ACHN (cell line): ENCODE measurements around the gene CD48.
"Not testable (repeated sequence)": the region's sequence is repeated elsewhere in the genome, so short reads cannot be mapped to it uniquely, and the experiment has no call there.

ENCODE experiments used
- DNase-seq: peaks from one replicate; pipeline ENCODE4 v3.0.0-alpha.2; 2015
- in situ Hi-C: cut with HindIII; loops from 2 replicates; pipeline ENCODE4 v1.10.0; 2017; ENCODE audit warnings: low sequenced_read_pairs, low pct_ligation_motif_present, low pct_unique_long_range_greater_than_20kb

The CD48 gene

DNA sequence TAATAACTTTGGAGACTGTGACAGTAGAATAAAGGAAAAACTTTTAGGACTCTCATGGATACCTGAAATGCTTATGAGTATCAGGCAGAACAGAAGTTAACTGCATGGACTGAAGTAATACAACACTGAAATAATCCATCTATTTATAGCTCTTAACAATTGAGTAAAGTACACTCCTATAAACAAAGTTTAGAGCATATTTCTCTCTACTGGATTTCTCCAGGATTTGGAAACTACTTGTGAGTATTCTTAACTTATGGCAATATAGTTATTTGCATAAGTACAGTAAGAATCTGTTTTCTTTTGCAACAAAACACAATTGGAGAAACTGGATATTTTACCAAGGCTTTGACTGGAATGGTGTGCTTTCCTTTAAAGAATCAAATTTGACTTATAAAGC, 9.9 kb upstream of the CD48 start:
- no peak for DNase-seq
- in situ Hi-C loops: no loop called here

DNA sequence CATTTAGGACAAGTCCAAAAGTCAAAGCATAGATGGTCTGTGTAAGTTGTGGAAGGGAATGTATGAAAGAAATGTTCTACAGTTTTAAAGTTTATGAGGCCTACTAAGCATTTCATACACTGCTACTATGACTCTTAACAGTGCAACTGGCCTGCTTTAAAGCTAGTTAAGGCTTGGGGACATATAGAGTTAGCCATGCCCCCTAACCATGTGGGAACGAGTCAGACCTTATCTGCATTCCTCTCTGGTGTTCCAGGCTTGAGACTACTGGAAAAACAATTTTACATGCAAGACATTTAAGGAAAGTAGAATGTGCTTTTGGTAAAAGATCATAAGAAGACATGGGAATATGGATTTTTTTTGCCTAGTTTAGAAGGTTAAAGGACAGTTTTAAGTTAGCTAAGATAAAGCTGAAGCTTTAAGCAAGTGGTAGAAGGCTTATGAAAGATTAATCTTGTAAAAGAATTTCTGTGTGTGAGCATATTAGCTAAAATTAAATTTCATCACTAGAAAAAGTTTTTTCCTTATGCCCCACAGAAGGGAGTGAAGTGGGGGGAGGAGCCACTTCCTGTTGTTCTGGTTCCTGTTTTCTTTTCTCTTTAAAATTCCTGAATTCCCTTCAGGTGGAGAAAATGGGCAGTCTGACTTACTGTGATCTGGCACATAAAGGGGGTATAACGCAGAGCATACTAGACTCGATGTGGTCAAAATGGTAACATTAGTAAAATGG, 8.9 kb upstream of the CD48 start:
- in situ Hi-C loops: no loop called here
- DNase-seq: no peak

DNA sequence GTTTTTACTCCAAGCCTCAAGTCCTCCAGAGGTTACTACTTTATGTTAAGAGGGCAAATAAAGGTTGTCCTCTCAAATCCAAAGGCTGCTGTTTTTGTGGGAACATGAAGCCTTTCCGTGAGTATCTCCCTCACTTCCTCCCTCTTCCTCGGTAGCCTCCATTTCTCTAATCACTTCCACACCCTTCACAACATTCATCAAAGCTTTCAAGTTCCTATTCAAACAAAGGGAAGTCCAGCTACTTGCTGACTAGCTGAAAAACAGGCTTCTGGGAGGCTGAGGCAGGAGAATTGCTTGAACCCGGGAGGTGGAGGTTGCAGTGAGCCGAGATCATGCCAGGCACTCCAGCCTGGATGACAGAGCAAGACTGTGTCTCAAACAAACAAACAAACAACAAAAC, 6.6 kb upstream of the CD48 start:
- no peak for DNase-seq
- in situ Hi-C loops: no loop called here

DNA sequence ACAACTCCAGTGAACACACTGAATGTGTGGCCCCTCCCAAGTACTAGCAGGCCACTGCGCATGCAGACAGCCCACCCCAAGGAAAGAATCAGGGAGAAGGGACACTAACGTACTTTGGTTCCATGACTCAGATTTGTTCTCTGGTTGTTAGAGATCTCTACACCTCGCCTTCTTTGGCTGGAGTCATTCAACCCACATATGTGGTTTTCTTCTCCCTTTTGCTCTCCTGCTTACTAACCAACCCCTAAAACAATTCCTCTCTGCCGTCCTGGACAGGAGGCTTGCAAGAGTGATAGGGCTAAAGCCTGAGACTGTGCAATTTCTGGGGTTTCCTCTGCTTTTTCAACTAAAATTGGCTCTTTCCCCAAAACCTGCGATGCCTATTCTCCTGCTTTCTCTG, 5.7 kb upstream of the CD48 start:
- DNase-seq: no peak

DNA sequence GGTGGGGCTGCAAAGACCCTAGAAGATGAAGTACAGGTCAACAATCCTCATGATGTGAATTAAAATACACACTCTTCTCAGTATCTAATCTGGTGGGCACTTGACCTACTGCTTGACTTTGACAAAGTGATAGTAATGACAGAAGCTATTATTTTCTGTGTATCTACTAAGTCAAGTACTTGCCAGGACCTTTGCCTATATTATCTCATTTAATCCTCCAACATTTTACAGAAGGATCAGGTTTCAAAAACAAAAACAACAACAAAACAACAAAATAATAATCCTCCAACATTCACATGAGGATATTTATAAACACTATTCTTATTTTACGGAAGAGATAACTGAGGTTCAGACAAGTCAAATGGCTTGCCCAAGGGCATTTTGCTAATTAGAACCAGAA, 4.4 kb upstream of the CD48 start:
- no peak for DNase-seq
- in situ Hi-C loops: no loop called here

More for the DNA sequence above, 5.7 kb upstream of the CD48 start:
- in situ Hi-C loops: no loop called here

DNA sequence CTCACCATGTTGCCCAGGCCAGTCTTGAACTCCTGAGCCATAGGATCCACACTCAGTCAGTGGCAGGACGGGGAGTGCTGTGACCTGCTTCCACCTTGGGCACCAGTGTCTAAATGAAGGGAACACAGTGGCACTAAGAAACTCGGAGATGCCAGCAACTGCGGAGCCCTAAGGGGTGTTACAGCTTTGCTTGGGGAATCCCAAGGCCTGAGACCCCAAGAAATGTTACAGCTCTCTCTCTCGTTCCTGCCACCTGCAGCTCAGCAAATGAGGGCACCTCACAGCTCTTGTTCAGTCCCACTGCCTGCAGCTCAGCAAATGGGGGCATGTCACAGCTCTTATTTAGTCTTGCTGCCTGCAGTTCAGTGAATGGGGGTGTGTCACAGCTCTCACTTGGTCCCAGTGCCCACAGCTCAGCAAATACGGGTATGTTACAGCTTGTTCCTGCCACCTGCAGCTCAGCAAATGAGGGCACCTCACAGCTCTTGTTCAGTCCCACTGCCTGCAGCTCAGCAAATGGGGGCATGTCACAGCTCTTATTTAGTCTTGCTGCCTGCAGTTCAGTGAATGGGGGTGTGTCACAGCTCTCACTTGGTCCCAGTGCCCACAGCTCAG, 2.5 kb upstream of the CD48 start:
- DNase-seq, in situ Hi-C loops: not testable (repeated sequence)

DNA sequence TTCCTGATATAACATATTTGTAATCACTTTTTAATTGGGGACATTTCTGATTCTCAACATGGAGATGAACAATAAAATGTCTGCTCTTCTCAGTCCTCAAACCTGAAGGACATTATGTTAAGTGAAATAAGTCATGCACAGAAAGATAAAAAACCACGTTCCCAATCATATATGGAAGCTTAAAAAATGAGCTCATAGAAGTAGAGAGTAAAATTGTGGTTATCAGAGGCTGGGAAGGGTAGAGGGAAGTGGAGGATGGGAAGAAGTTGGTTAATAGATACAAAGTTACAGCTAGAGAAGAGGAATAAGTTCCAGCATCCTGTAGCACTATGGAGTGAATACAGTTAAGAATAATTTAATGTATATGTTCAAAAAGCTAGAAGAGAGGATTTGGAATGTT, 1.5 kb upstream of the CD48 start:
- no peak for DNase-seq
- in situ Hi-C loops: no loop called here

DNA sequence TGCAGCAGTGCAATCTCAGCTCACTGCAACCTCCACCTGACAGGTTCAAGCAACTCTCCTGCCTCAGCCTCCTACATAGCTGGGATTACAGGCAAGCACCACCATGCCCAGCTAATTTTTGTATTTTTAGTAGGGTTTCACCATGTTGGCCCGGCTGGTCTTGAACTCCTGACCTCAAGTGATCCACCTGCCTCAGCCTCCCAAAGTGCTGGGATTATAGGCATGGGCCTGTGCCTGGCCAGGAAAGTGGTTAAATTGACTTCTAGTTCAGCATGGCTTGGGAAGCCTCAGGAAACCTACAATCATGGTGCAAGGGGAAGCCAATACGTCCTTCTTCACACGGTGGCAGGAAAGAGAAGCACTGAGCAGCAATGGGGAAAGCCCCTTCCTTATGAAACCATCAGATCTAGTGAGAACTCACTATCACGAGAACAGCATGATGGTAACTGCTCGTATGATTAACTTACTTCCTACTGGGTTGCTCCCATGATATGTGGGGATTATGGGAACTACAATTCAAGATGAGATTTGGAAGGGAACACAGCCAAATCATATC, 981 bp upstream of the CD48 start:
- in situ Hi-C loops: not testable (repeated sequence)

DNA sequence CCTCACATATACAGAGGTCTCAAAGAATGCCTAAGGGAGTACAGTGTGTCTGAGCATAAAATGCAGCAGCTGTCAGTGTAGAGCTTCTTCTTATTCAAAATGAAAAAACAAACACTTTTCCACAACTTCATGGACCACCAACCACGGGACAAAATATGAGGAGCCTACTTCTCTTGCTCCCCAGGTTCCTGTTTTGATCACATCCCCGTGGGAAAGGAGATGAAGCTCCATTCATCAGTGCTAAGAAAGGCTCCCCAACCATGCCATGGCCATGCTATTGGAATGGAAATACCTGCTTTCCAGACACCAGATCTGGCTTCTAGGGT, 383 bp downstream of the CD48 start:
- DNase-seq: no peak
- in situ Hi-C loops: no loop called here

More for the DNA sequence above, 981 bp upstream of the CD48 start:
- DNase-seq: not testable (repeated sequence)

DNA sequence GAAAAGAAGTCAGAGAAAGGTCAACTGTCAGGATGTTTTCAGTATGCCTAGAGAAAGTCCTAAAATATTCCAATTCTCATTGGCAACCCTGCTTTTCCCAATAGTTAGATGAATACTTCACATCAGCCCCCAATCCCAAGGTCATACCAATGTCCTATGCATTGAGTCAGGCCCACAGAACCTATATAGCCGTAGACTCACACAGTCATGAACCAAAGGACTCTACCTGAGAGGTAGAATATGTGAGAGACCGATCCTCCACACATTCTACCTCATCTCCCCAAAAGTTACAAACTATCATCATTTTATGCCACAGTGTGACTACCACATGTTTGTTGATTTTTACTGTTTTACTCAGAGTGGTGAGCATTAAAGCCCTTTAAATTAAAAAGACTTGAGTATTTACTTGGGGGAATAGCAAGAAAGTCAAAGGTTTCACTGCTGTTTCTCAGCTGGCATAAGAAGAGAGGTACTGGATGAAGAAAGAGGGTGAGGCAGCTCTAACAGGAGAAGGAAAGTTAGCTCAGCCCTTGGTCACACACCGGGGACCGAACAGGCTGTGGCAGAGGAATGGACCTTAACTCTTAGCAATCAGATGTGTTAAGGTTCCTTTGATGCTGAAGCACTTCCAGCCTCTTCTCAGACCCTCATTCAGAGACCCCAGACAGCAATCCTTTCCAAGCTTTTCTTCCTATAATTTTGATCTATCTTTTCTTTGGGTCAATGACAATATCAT, 937 bp downstream of the CD48 start:
- no peak for DNase-seq
- in situ Hi-C loops: no loop called here

DNA sequence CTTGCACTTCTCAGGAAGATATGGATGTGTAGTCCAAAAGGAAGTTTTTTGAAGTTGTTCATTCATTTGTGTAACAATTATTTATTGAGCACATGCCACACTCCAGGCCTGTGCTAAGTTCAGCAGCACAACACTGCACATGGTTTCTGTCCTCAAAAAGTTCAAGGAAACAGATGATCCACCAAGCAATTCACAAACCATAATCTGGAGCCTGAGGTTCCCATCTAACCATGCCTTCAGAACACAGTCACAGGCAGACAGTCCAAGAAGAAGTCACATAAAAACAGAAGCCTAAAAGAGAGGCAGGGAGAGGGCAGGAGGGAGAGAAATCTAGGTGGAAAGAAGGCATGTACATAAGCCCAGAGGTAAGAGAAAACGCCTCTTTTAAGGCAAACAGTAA, 1.9 kb downstream of the CD48 start:
- DNase-seq: no peak
- in situ Hi-C loops: no loop called here

DNA sequence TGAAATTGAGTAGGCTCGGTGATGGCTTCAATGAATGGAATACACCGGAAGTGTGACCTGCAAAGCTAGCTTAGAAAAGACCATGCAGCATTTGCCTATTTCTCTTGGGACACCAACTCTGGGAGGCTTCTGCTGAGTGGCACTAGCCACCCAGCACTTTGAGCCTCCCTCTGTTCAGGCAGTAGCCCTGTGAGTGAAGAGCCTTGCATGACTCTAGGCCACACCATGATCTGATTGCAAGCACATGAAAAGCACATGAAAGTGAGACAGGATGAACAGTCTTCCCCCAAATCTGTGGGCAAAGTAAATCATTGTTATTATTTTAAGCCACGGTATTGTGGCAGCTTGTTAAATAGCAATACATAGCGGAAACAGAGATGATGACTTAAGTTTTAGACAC, 2.8 kb downstream of the CD48 start:
- in situ Hi-C loops: no loop called here
- DNase-seq: no peak

DNA sequence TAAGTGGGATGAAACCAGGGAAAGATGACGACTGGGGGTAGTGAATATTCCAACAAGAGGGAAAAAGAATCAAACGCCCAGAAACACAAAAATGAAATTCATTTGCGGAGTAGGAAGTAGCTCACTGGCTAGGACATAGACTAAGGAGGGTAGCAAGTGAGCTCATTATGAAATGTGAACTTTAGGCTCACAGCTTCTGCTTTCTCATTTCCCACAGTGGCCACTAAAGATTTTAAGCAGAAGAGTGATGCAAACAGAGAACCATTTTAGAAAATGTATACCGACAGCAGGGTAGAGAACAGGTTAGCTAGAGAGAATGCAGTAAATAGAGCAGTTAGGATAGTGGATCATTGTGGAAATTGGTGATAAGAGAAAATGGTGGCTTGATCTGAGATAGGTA, 3.5 kb downstream of the CD48 start:
- in situ Hi-C loops: no loop called here
- DNase-seq: no peak

DNA sequence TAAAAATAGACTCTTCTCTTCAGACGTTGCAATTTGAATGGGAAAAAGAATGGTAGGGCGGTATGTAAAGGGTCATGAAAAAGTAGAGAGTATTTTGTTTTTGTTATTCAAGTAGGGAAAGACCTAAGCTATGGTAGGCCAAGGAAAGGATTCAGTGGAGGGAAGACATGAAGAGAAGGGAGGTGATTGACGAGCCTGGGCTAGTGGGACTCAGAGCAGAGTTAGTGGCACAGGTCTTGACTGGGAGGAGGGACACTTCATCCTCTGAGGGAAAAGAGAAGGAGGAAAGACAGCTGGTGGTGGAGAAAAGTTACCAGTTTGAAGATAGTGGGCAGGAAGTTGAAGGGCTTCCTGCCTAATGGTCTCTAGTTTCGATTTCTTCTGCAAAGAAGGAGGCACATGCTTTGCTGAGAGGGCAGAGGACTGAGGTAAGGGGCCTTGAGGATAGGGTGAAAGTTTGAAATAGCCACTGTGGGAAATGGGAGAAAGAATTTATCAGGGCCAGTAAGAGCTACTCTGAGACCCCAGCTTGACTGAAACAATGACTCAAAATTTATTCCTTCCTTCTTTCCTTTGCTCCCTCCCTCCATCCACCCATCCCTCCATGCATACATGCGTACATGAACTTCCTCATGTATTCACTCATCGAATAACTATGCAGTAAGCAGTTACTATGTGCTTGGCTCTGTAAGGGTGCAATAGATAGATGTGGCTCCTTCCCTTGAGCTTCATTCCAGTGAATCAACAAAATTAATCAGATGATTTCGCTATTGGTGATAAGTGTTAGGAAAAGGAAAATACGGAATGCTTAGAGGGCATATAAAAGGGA, 4.2 kb downstream of the CD48 start:
- in situ Hi-C loops: no loop called here
- no peak for DNase-seq

DNA sequence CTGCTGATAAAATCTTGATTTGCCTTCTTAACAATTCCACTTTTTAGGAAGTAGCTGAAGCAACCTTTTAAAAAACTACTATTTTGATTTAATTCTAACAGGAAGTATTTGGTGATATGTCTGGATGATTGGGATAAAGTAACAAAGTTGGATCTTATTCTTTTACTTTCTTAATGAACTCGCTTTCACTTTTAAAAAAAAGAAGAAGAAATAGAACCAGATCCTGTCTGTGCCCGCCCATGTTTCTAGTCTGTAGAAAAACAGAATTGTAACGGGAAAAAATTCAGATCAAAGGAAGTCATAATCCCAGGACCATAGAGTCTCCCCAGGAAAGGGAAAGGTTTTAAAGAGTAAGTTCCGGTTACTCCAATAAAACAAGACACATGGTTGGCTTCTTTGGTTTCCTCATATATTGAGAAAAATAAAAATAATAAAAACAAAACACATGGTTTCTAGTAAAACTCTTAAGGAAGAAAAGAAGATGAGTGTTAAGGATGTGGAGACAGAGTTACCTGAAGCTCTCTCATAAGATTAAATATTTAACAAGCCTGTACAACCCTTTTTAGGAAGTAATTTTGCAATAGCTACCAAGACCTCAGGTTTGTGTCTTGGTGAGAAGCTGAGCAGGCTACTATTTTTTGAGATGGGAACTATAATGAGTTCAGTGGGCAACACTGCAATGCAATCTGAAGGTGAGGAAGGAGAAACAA, 4.9 kb downstream of the CD48 start:
- DNase-seq: no peak

DNA sequence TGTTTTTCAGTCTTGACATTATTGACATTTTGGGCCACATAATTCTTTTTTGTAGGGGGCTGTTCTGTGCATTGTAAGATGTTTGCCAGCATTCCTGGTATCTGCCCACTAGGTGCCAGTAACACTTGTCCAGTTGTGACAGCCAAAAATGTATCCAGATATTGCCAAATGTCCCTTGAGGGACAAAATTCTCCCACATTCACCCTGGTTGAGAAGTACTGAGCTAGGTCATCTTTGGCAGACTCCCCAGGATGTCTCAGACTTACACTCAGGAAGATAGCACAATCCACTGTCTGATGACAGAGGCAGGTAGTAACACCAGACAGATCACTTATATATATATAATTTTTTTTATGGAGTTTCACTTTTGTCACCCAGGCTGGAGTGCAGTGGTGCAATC, 5.9 kb downstream of the CD48 start:
- DNase-seq: no peak
- in situ Hi-C loops: no loop called here

More for the DNA sequence above, 4.9 kb downstream of the CD48 start:
- in situ Hi-C loops: no loop called here

DNA sequence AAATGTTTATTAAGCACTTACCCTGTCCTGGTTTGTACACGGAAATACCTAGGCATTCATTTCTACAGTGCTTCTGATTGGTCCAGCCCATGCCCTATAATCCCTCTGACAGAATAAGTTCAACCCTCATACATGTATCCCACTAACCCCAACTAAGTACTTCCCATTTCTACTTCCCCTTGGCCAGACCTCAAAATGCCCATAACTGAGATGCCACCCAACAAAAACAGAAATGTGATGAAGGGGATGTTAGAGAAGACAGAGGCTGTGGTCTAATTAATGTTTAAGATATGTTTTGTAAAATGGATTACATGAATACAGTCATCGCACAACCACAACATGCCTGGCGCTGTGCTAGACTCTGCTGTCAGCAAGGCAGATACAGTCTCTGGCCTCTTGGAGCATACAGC, 6.4 kb downstream of the CD48 start:
- DNase-seq, in situ Hi-C loops: not testable (repeated sequence)

DNA sequence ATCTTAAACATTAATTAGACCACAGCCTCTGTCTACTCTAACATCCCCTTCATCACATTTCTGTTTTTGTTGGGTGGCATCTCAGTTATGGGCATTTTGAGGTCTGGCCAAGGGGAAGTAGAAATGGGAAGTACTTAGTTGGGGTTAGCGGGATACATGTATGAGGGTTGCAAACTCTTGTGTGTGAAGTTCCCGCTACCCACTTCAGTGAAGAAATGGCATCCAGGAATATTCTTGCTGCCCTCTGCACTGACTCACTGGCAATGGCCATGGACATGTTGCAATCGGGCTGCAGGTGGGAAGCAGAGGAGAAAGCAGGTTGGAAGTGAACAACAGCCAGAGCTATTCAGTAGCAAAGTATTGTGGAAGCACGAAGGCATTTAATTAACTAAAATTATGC, 7.4 kb downstream of the CD48 start:
- in situ Hi-C loops: no loop called here
- DNase-seq: no peak
